GM23338 (cell line): ENCODE measurements around the gene TBC1D16. TPM values are rescaled to one million over a fixed set of nuclear protein-coding genes. Genes with fewer than 3 reads are reported as not detected.

Experiments used
- ATAC-seq: fragments of 200-7000 bp; cut with Tn5 transposase; 3 replicates; pipeline ENCODE4 v1.9.1; 2020
- DNase-seq: peaks from one replicate; pipeline ENCODE4 v3.0.0-alpha.2; 2015; ENCODE audit warnings: low spot score
- H2AFZ ChIP-seq: fragments of 200-600 bp; sonication (generic); 2 replicates; pipeline ENCODE4 v1.8.0; 2016; ENCODE audit warnings: antibody characterized with exemption, mild to moderate bottlenecking, moderate library complexity
- H3F3A ChIP-seq: fragments of 200-600 bp; sonication (generic); replicated peaks from 2 replicates; pipeline ENCODE4 v1.8.0; 2017; ENCODE audit warnings: antibody characterized with exemption, mixed run types, low read depth
- H3K27ac ChIP-seq: fragments of 200-600 bp; sonication (generic); 2 replicates; pipeline ENCODE4 v1.6.1; 2016; ENCODE audit warnings: low read depth
- H3K27me3 ChIP-seq: fragments of 200-600 bp; sonication (generic); 2 replicates; pipeline ENCODE4 v1.8.0; 2016; ENCODE audit warnings: mild to moderate bottlenecking, mixed run types, moderate library complexity; ENCODE audit not compliant: insufficient read depth
- H3K36me3 ChIP-seq: fragments of 200-600 bp; sonication (generic); 2 replicates; pipeline ENCODE4 v1.8.0; 2016; ENCODE audit warnings: mild to moderate bottlenecking; ENCODE audit not compliant: insufficient read depth
- H3K4me1 ChIP-seq: fragments of 200-600 bp; sonication (generic); 2 replicates; pipeline ENCODE4 v1.8.0; 2016; ENCODE audit warnings: mild to moderate bottlenecking, moderate library complexity; ENCODE audit not compliant: insufficient read depth
- H3K4me2 ChIP-seq: fragments of 200-600 bp; sonication (generic); 2 replicates; pipeline ENCODE4 v1.7.1; 2017; ENCODE audit warnings: mixed run types
- H3K4me3 ChIP-seq: fragments of 200-600 bp; sonication (generic); 2 replicates; pipeline ENCODE4 v1.6.1; 2016; ENCODE audit warnings: mixed run types
- H3K79me2 ChIP-seq: fragments of 200-600 bp; sonication (generic); replicated peaks from 2 replicates; pipeline ENCODE4 v1.8.0; 2017; ENCODE audit warnings: mild to moderate bottlenecking; ENCODE audit not compliant: insufficient read depth
- H3K9me2 ChIP-seq: fragments of 200-600 bp; sonication (generic); 2 replicates; pipeline ENCODE4 v1.8.0; 2017; ENCODE audit not compliant: insufficient read depth
- H4K20me1 ChIP-seq: fragments of 200-600 bp; sonication (generic); replicated peaks from 2 replicates; pipeline ENCODE4 v1.8.0; 2017; ENCODE audit warnings: mild to moderate bottlenecking; ENCODE audit not compliant: insufficient read depth
- H3K27ac Mint-ChIP-seq: 2 replicates; pipeline ENCODE4 v1.8.0; 2020; ENCODE audit warnings: inconsistent platforms, mild to moderate bottlenecking, moderate library complexity, mixed read lengths
- H3K27me3 Mint-ChIP-seq: 3 replicates; pipeline ENCODE4 v1.8.0; 2022; ENCODE audit warnings: low read depth, mild to moderate bottlenecking, moderate library complexity, mixed read lengths, inconsistent platforms; ENCODE audit not compliant: insufficient read depth, poor library complexity
- H3K36me3 Mint-ChIP-seq: 3 replicates; pipeline ENCODE4 v1.8.0; 2021; ENCODE audit warnings: low read depth, mild to moderate bottlenecking, inconsistent platforms, moderate library complexity, mixed read lengths
- H3K4me1 Mint-ChIP-seq: 3 replicates; pipeline ENCODE4 v1.8.0; 2020; ENCODE audit warnings: mild to moderate bottlenecking, inconsistent platforms, mixed read lengths
- H3K4me3 Mint-ChIP-seq: 3 replicates; pipeline ENCODE4 v1.8.0; 2021; ENCODE audit warnings: moderate library complexity, mild to moderate bottlenecking, inconsistent platforms, mixed read lengths
- H3K9me3 Mint-ChIP-seq: 3 replicates; pipeline ENCODE4 v1.8.0; 2020; ENCODE audit warnings: moderate library complexity, mild to moderate bottlenecking, inconsistent platforms, mixed read lengths
- CREB1 ChIP-seq: fragments of 250-450 bp; sonication (Bioruptor Pico); IDR thresholded peaks from 2 replicates; pipeline ENCODE4 v1.5.0; 2020; ENCODE audit warnings: low read depth, mild to moderate bottlenecking, moderate library complexity
- EZH2 ChIP-seq: fragments of 200-600 bp; sonication (generic); IDR thresholded peaks from one replicate; pipeline ENCODE4 v1.8.0; 2017; ENCODE audit warnings: antibody characterized with exemption, mild to moderate bottlenecking, low read depth; ENCODE audit not compliant: unreplicated experiment
- EZH2phosphoT487 ChIP-seq: fragments of 200-600 bp; sonication (generic); IDR thresholded peaks from one replicate; pipeline ENCODE4 v1.8.1; 2018; ENCODE audit warnings: antibody characterized with exemption; ENCODE audit not compliant: unreplicated experiment
- JUNB ChIP-seq: IDR thresholded peaks from one replicate; pipeline ENCODE4 v1.6.1; 2016; ENCODE audit warnings: antibody characterized with exemption; ENCODE audit not compliant: unreplicated experiment
- NANOG ChIP-seq: IDR thresholded peaks from 2 replicates; pipeline ENCODE4 v1.6.1; 2016; ENCODE audit warnings: antibody characterized with exemption, borderline replicate concordance
- POLR2AphosphoS5 ChIP-seq: IDR thresholded peaks from 2 replicates; pipeline ENCODE4 v1.6.1; 2016; ENCODE audit warnings: antibody characterized with exemption, low read depth
- REST ChIP-seq: IDR thresholded peaks from one replicate; pipeline ENCODE4 v1.6.1; 2018; ENCODE audit warnings: antibody characterized with exemption; ENCODE audit not compliant: unreplicated experiment
- STAT1 ChIP-seq: IDR thresholded peaks from one replicate; pipeline ENCODE4 v1.6.1; 2016; ENCODE audit warnings: antibody characterized with exemption; ENCODE audit not compliant: unreplicated experiment
- ZNF114 ChIP-seq: fragments of 250-450 bp; sonication (Bioruptor Pico); IDR thresholded peaks from 2 replicates; pipeline ENCODE4 v1.5.0; 2020; ENCODE audit warnings: mild to moderate bottlenecking, moderate library complexity
- ZNF331 ChIP-seq: fragments of 250-450 bp; sonication (Bioruptor Pico); IDR thresholded peaks from 2 replicates; pipeline ENCODE4 v1.5.0; 2020; ENCODE audit warnings: low read depth, mild to moderate bottlenecking, moderate library complexity
- ZNF462 ChIP-seq: fragments of 250-450 bp; sonication (Bioruptor Pico); IDR thresholded peaks from 2 replicates; pipeline ENCODE4 v1.5.0; 2020; ENCODE audit warnings: mild to moderate bottlenecking, moderate library complexity
- polyA plus RNA-seq: library from polyadenylated mRNA; unstranded; fragments of >200 nt; fragmentation: Nextera tagmentation; extraction: Ambion mirVana; gene quantifications from 2 replicates; pipeline ENCODE4 v1.2.1, GENCODE V29; 2016
- total RNA-seq: library from RNA; depleted of rRNA; stranded (reverse); fragments of >200 nt; shearing (Covaris generic); gene quantifications from 2 replicates; pipeline ENCODE4 v1.2.3, GENCODE V29; 2014
- TF ChIP-seq, protein P1 (sequence below): IDR thresholded peaks from 2 replicates; pipeline ENCODE4 v1.6.1; 2016; ENCODE audit warnings: antibody characterized with exemption
- TF ChIP-seq, protein P2 (sequence below), 2 experiments: fragments of 200-600 bp in 1 of 2; sonication (generic) in 1 of 2; conservative IDR thresholded peaks; 2 replicates each; pipeline versions ENCODE4 v1.5.1 to v1.6.1; 2016 to 2017; ENCODE audit warnings: antibody characterized with exemption in 2 of 2, low read depth in 2 of 2, mild to moderate bottlenecking in 2 of 2, moderate library complexity in 1 of 2

Gene TBC1D16
- total and polyA plus RNA-seq, 2 experiments from 2014 or later, result 16.7 to 104 TPM

- Histone ChIP-seq H3K27me3 (no peaks in the 10 kb centered on the region; the same call in 1 of the 2 replicates), H2AFZ (no peak overlapping the region), H3K4me3 (peak overlapping the region; percentile 51), H3K9me2 (no peaks in the 10 kb centered on the region), H3K4me2 (peak overlapping the region; percentile 83), H3F3A (peaks cover 50% of the 10 kb centered on the region), H3K4me1 (peaks cover 62% of the 10 kb centered on the region), H3K79me2 (peaks cover 30% of the 10 kb centered on the region), H3K36me3 (no peaks in the 10 kb centered on the region), H4K20me1 (peaks cover 3% of the 10 kb centered on the region; the same call in 1 of the 2 replicates), H3K27ac (peak overlapping the region; percentile 95)
- TF ChIP-seq ZNF114 (CRISPR knock-in tag) (no peak), CREB1 (CRISPR knock-in tag) (no peak), NANOG (no peak), ZNF331 (CRISPR knock-in tag) (no peak), EZH2phosphoT487 (no peak), REST (no peak), POLR2AphosphoS5 (no peak), JUNB (no peak), STAT1 (no peak), ZNF462 (CRISPR knock-in tag) (no peak), EZH2 (no peak)
- TF ChIP-seq, protein P1, sequence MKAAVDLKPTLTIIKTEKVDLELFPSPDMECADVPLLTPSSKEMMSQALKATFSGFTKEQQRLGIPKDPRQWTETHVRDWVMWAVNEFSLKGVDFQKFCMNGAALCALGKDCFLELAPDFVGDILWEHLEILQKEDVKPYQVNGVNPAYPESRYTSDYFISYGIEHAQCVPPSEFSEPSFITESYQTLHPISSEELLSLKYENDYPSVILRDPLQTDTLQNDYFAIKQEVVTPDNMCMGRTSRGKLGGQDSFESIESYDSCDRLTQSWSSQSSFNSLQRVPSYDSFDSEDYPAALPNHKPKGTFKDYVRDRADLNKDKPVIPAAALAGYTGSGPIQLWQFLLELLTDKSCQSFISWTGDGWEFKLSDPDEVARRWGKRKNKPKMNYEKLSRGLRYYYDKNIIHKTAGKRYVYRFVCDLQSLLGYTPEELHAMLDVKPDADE, result no peak
- TF ChIP-seq, protein P2, sequence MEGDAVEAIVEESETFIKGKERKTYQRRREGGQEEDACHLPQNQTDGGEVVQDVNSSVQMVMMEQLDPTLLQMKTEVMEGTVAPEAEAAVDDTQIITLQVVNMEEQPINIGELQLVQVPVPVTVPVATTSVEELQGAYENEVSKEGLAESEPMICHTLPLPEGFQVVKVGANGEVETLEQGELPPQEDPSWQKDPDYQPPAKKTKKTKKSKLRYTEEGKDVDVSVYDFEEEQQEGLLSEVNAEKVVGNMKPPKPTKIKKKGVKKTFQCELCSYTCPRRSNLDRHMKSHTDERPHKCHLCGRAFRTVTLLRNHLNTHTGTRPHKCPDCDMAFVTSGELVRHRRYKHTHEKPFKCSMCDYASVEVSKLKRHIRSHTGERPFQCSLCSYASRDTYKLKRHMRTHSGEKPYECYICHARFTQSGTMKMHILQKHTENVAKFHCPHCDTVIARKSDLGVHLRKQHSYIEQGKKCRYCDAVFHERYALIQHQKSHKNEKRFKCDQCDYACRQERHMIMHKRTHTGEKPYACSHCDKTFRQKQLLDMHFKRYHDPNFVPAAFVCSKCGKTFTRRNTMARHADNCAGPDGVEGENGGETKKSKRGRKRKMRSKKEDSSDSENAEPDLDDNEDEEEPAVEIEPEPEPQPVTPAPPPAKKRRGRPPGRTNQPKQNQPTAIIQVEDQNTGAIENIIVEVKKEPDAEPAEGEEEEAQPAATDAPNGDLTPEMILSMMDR (conservative IDR thresholded peaks at IDR 0.05; ENCODE audit: low read depth in 2 of 2), result no peak; a peak in 1 of 4 replicates
- Mint-ChIP-seq H3K9me3 (no peaks in the 10 kb centered on the region), H3K4me3 (peak overlapping the region; percentile 71), H3K27me3 (peaks cover 21% of the 10 kb centered on the region), H3K4me1 (peaks cover 72% of the 10 kb centered on the region), H3K36me3 (peaks cover 26% of the 10 kb centered on the region), H3K27ac (peak overlapping the region; percentile 94)
- DNase-seq (peak; percentile 71), ATAC-seq (peak; percentile 35)
Observed at GRCh38 chr17:79950751-79951150, 84.9 kb downstream of the TBC1D16 start.
